ENCODE data around the gene PRPF18.

- TF ChIP-seq ZNF274 (IDR thresholded peaks at IDR 0.05; ENCODE audit: low read depth, low read length) (no peak), YY1 (IDR thresholded peaks at IDR 0.05; ENCODE audit: insufficient read depth, insufficient read length) (no peak), SUZ12 (IDR thresholded peaks at IDR 0.05; ENCODE audit: extremely low read depth, insufficient read depth, insufficient read length) (no peak)
Measured at GRCh38 chr10:13573960-13574359, 12.8 kb upstream of the PRPF18 start.

All from NT2/D1 (cell line).